Activated CD4-positive, alpha-beta T cell treated with anti-CD3 and anti-CD28 coated beads for 4 hours (primary cell): ENCODE results near the gene BCDIN3D.
A peak's percentile ranks its signal among the peaks of the same experiment; 100 is the strongest.
"Not testable (repeated sequence)": the region's sequence is repeated elsewhere in the genome, so short reads cannot be mapped to it uniquely, and the experiment has no call there.

Source experiments
- DNase-seq, 2 donors: peaks; one replicate each; pipeline ENCODE4 v3.0.0-alpha.2; 2020

The BCDIN3D gene

DNA sequence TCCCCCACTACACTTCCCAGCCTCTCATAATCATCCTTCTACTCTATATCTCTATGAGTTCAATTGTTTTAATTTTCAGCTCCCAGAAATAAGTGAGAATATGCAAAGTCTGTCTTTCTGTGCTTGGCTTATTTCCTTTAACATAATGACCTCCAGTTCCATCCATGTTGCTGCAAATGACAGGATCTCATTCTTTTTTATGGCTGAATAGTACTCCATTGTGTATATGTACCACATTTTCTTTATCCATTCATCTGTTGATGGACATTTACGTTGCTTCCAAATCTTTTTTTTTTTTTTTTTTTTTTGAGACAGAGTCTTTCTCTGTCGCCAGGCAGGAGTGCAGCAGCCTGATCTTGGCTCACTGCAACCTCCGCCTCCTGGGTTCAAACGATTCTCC is 13.0 kb upstream of the BCDIN3D start:
- DNase-seq: not testable (repeated sequence)

- no peak for DNase-seq
Observed at GRCh38 chr12:49854976-49855375, 12.1 kb upstream of the BCDIN3D start.

- DNase-seq: no peak
Observed at GRCh38 chr12:49853671-49854070, 10.8 kb upstream of the BCDIN3D start.

- DNase-seq: no peak
Observed at GRCh38 chr12:49847161-49847560, 4.3 kb upstream of the BCDIN3D start.

GRCh38 chr12:49846032-49846431 is 3.1 kb upstream of the BCDIN3D start:
- no peak for DNase-seq

DNA sequence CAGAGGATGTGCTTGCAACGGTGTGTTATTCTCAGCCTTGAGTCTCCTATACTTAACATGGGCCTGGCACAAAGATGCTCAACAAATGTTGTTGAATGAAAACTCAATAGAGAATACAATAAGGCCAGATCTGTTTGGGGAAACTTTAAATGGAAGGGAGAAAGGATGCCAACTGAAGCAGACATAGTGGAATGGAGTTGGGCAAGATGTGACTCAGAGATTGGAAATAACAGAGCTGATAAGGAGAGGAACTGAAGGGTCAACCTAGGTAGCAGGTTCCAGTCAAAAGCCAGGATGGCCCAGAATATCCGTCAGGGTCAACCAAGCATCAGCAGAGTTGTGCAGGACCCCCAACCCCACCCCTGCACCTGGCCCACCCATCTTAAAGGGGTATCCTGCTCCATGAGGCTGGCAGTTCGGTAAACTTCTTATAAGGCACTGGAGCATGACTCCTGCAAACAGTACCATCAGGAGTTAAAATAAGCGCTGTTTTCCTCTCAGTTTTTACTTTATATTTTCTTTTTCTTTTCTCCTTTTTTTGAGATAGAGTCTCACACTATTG is 1.1 kb upstream of the BCDIN3D start:
- no peak for DNase-seq

DNA sequence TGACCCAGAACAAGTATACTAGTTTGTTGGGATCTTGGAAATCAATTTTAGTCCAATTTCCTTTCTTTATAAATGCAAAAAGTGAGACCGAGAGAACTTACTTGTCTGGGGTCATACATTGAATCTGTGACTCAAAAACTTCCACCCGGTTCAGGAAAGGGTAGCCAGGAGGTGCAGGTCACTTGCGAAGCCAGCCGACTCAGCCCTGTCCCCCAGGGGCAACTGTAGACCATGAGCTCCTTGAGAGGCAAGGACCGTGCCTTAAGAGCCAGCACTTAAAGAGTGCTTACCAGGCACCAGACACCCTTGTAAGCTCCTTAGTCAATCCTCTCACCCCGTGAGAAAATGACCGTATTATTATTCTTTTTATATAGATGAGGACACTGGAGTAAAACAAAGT is 505 bp upstream of the BCDIN3D start:
- no peak for DNase-seq

- DNase-seq: peak in 1 of 2 donors; percentile 39
Observed at GRCh38 chr12:49838973-49839633, 3.8 kb downstream of the BCDIN3D start.

DNA sequence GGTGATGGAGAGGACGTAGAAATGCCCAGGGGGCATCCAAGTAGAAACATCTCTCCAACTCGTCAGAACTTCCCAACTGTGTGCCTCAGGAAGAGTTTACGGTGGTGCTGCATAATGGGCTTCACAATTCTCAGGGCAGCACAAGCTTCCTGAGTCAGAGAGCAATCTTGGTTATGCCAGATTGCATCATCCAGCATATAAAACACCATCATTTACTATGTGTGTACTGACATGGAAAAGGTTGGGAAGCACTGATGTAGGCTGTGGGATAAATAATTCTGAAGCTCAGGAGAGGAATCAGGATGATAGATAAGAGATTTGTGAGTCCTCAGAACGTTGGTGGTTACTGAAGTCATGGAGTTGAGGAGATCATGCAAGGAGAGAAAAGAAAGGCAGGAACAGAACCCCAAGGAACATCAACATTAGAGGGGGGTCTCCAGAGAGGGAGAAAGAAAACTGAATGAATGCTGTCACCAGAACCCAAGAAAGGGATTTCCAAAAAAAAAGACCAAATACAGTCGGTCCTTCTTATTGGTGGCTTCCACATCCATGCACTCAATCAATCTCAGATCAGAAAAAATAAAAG is 10.0 kb downstream of the BCDIN3D start:
- no peak for DNase-seq

- DNase-seq: no peak
Observed at GRCh38 chr12:49831717-49832116, 11.2 kb downstream of the BCDIN3D start.

DNA sequence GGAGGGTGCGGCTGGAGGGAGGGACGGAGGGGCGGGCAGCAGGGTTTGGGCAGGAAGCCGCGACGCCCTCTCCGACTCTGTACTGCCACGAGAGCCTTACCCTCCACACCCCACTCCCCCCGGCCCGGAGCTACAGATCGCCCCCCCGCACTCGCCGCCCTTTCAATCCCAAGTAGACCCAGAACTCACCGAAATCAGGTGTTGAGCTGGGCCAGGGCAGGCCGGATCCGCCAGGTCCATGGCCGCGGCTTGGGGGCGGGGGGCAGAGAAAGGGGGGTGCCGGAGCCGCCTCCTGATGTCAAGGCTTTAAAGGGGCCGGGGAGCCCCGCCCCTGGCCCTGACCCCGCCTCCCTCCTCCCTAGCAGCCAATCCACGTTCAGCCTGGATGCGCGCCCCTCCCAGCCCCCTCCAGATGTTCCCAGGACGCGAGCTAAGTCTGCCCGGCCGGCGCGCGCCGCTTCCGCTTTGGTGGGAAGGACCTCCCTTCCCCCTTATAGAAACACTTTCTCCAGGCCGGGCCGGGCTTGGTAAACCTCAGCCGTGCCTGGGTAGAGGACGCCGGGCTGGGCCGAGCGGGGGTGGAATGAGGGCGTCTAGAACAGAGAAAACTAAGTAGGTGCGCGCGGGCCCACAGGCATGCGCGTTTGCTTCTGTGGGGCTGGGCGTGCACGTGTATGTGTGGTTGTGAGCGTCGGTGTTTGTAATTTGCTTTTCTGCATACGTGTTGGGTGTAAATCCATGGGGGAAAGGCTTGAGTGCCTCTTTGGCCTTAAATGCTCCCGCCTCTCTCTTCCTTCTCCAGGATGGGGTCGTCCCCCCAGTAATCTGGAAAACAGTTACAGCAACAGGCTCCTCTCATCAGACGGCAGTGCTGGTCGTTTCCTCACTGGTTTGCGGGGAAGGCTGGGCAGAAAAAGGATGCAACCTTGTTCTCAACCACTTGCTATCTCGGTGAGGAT is 14.5 kb downstream of the BCDIN3D start, which contains the start of gene NCKAP5L:
NCKAP5L (minus strand) TSS at position 281 of the 959 bp plus-strand sequence. CDS start 24,369 bp downstream, outside the sequence.
- DNase-seq: peak; percentile 90 to 92

DNA sequence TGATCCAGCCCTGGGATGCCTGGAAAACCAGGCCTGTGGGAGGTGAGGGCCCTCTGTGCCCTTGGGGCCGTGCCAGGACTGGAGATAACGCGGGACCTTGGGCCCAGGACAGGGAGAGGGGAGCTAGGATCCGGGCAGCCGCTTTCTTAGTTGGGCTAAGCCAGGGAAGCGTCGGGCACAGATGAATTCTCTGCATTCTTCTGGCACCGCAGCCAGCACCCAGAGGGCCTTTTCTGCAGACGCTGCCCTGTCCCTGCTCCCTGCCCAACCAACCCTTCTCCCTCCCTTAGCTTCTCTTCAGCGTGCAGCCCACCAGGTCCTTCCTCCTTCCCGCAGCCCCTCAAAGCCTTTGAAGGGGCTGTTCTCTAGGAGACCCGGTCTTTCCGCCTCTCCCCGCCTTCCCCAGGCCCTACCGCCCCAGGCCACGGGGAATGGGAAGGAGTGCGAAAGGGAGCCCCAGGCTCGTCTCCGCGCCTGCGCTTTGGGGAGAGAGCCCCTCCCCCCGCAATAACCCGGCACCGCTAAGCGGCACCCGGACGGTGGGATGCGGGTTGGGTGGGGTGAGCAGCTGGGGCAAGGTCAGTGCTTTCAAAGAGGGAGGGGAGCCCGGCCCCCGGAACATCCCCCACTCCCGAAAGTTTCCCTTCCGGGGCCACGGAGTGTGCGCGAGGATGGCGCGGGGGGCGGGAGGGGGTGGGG is 15.4 kb downstream of the BCDIN3D start:
- peak; percentile 34 to 45 for DNase-seq

DNA sequence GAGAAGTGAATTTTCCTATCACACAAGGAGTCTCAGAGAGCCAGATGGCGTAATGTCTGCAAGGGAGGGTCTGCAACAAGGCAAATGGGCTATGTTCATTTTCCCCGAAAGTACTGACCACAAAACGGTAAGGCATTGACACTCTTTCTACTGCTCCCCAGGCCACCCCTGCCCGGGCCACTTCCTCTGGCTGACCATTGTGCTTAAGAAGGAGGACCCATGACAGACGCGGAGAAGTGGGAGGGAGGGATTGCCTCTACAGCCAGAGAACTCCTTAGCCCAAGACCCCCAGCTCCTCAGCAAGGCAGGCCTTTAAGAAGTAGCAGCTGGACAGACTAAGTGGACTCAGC is 15.9 kb downstream of the BCDIN3D start:
- DNase-seq: no peak

DNA sequence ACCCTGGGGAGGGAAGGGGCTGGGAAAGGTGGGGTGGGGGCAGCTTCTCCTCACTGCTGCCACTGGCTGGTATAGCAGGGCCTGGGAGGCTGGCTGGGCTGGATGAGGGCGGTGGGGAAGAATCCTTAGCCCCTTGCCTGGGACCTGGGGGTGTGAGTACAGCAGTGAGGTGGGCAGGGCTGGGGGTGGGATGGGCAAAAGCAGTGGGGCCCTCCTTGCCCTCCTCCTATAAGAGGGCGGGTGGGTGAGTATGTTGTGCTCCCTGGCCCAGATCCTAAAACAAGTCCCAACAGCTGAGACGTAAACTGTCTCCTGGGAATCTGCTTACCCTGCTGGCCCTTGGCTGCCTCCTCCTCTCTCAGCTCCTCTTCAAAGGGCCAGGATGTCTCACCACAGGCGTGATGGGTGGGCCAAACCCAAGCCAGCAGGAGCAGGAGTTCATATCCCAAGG is 16.9 kb downstream of the BCDIN3D start:
- no peak for DNase-seq

DNA sequence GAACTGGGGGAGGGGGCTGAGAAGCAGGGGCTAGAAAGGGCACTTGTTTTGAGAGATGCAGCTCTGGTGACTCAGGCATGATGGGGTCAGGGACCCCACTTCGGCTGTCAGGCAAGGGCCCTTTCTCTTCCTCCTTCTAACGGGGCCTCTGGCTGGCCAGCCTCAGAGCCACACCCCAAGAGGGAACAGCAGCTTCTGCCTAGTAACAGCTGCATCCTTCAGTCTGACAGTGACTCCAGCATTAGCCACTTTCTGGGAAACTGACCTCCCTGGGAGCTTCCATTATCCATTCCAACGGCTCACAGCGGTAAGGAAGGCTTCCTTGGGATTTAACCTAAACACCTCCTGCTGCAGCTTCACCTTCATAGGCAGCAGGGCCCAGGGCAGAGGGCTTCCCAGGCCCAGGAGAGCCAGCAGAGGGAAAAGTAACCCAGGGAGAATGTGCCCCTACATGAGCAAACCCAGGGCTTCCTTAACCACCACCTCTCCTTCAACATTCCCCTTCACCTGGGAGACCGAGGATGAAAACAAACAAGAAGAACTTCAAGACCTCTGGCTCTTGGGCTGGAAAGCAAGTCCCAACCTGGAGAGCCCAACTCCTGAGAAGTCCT is 17.4 kb downstream of the BCDIN3D start:
- no peak for DNase-seq

DNA sequence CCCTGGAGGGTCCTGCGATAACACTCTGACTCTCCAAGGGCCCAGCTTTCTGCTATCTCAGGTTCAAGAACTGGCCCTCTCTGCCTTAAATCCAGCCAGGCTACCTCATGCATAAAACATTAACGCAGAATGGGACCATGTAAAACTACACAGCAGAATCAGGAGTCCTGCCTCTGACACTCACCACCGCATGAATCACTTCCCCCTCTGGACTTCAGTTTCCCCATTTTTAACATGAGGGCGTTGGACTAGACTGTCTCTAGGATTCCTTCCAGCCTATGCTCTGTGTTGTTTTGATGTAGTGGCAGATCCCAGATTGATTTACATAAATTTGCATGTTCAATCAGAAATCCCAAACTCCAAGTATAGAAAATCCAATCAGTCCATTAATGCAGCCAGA is 18.0 kb downstream of the BCDIN3D start:
- DNase-seq: no peak

GRCh38 chr12:49824416-49824815 is 18.5 kb downstream of the BCDIN3D start:
- no peak for DNase-seq

- DNase-seq: no peak
Observed at GRCh38 chr12:49823951-49824350, 19.0 kb downstream of the BCDIN3D start.

GRCh38 chr12:49823350-49823749 is 19.6 kb downstream of the BCDIN3D start:
- no peak for DNase-seq

- DNase-seq: no peak
Observed at GRCh38 chr12:49821373-49822287, 21.3 kb downstream of the BCDIN3D start.

DNA sequence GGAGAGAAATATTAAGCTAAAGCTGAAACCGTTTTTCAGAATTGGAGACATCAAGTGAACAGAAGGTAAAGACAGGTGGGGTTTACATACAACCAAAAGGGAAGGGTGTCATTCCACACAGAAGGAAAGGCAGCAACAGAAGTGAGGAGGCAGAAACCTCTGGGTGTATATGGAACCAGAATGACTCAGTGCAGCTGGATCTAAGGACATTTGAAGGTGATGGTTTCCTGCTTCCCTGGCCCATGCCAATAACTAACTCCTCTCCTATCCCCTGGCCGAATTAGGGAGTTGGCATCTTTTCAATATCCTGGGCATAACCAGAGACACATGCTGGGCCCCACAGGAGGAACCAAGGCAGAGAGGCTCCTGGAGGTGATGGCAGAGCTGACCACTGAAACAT is 23.1 kb downstream of the BCDIN3D start:
- no peak for DNase-seq
